Psoas muscle (tissue), 8 donors: ENCODE results near the gene TALDO1. TPM values are rescaled to one million over a fixed set of nuclear protein-coding genes. Genes with fewer than 3 reads are reported as not detected.

Experiments
- ATAC-seq, 4 donors: fragments of 200-7000 bp; cut with Tn5 transposase; one replicate each; pipeline ENCODE4 v1.9.1; 2020; ENCODE audit warnings: moderate library complexity in 3 of 4, mild to moderate bottlenecking in 2 of 4
- DNase-seq, 2 donors: peaks; one replicate each; pipeline ENCODE4 v3.0.0-alpha.2; 2020
- H3K27ac ChIP-seq: fragments of 200-600 bp; one replicate; pipeline ENCODE4 v1.8.0; 2022
- H3K27me3 ChIP-seq, 3 donors: fragments of 200-600 bp in 1 of 3; one replicate each; pipeline versions ENCODE4 v1.6.1 to v1.8.0; 2013 to 2022; ENCODE audit warnings: low read length in 2 of 3, mild to moderate bottlenecking in 2 of 3, moderate library complexity in 1 of 3; ENCODE audit not compliant: insufficient read depth in 3 of 3
- H3K36me3 ChIP-seq, 2 donors: fragments of 200-600 bp in 1 of 2; one replicate each; pipeline versions ENCODE4 v1.6.1 to v1.8.0; 2013 to 2022; ENCODE audit warnings: low read depth in 1 of 2, mild to moderate bottlenecking in 1 of 2, moderate library complexity in 1 of 2; ENCODE audit not compliant: insufficient read depth in 1 of 2
- H3K4me1 ChIP-seq: fragments of 200-600 bp; one replicate; pipeline ENCODE4 v1.8.0; 2022
- H3K4me3 ChIP-seq: fragments of 200-600 bp; one replicate; pipeline ENCODE4 v1.8.0; 2022; ENCODE audit warnings: mild to moderate bottlenecking
- H3K9me3 ChIP-seq: fragments of 200-600 bp; one replicate; pipeline ENCODE4 v1.8.0; 2022
- CTCF ChIP-seq: fragments of 200-600 bp; IDR thresholded peaks from one replicate; pipeline ENCODE4 v1.8.0; 2022; ENCODE audit warnings: antibody characterized with exemption
- WGBS, 3 donors: extraction: QIAGEN DNeasy Blood & Tissue Kit; methylation state at CpG; one replicate each; pipeline versions ENCODE4 v1.1.6 to v1.1.7; 2013; 5-methylcytosine and 5-hydroxymethylcytosine counted together
- intact Hi-C, 2 donors: fragments of 100-400 bp; cut with DNase I; formaldehyde crosslinking; loops; one replicate each; pipeline versions ENCODE4 v1.11.0 to v1.14.2; 2022
- polyA plus RNA-seq, 3 donors: library from polyadenylated mRNA; stranded (reverse); fragments of 200-250 nt; gene quantifications; one replicate each; pipeline ENCODE4 v1.2.3, GENCODE V29; 2013
- total RNA-seq, 4 donors: library from RNA; stranded (reverse); fragmentation: NEBNext Ultra II Directional in 2 of 4; extraction: Animal tissue kit (Norgen Biotek cat#: 25700) in 2 of 4; gene quantifications; one replicate each; pipeline versions ENCODE4 v1.2.1 to v1.2.4, GENCODE V29; 2021 to 2023
- donor health status: healthy with polysubstance abuse.
- donor health status: DM: no; HTN: no; CAD: no; lungs with moderate emphysema.
- donor health status: Bipolar disorder and iron deficiency.
- donor health status: healthy.
- donor health status: DM: yes; HTN: yes; CAD: no.
- donor health status: DM: no; HTN: no; CAD: no.
- donor health status: DM: no; HTN: no; CAD: no.
- donor health status: DM: yes; HTN: yes; CAD: no.

The TALDO1 gene
- total and polyA plus RNA-seq, 7 donors, result 58.7 to 140 (median 77.7) TPM

DNA sequence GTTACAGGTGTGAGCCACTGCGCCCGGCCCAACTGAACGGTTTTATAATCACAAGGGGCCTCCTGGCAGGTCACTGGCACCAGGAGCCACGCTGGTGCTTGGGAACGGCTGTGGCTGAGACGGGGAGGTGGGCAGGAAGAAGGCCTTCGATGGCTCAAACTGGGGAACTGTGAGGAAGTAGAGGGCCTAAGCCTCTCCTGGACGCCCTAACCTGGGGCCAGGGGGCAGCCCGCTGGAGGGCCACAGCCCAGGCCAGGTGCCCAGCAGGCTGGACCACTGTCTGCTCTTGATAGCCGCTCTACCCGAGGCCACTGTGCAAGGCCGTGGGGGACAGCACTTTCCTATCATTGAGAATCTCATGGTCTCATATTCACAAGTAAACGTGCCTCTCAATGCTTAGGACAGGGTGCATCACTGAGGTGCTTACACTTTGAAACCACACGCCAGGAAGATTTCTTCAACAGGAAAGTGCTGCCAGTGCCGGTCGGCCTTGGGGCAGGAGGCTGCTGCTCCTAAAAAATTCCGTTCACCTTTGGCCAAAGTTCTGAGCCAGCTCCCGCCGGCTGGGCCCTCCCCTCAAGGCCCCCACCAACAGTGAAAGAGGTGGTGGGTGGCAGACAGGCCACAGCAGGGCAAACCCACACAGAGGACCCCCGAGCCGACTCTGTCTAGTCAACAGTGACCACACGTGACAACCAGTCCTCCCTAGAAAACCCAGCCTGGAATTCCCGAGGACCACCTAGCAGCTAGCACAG is 22.8 kb downstream of the TALDO1 start:
- no peak for DNase-seq
- no peak overlapping the region for H3K27ac ChIP-seq
- H3K27me3 ChIP-seq, result no peaks in the 10 kb centered on the region
- no peak for ATAC-seq
- no peak overlapping the region for H3K4me3 ChIP-seq
- peaks cover under 1% of the 10 kb centered on the region for H3K4me1 ChIP-seq
- no peaks in the 10 kb centered on the region for H3K9me3 ChIP-seq
- H3K36me3 ChIP-seq, result peaks cover 0 to 90% of the 10 kb centered on the region in 2 donors
- TF ChIP-seq CTCF, result no peak
- whole genome bisulfite sequencing, 3 donors, result 86 to 90% (median 90%) methylated on average over 23 of the region's 23 CpGs
- intact Hi-C loops, result no loop called here

- no peak overlapping the region for H3K4me3 ChIP-seq
- no peak for TF ChIP-seq CTCF
- H3K4me1 ChIP-seq, result peaks cover 9% of the 10 kb centered on the region
- WGBS, 3 donors, result 89 to 92% (median 90%) methylated on average over 32 of the region's 32 CpGs
- H3K9me3 ChIP-seq, result no peaks in the 10 kb centered on the region
- intact Hi-C loops, result no loop called here
- no peak for ATAC-seq
- H3K36me3 ChIP-seq, result peaks cover 0 to 83% of the 10 kb centered on the region in 2 donors
- no peak overlapping the region for H3K27ac ChIP-seq
- DNase-seq, result no peak
- H3K27me3 ChIP-seq, result no peaks in the 10 kb centered on the region
These were observed 23.7 kb downstream of the TALDO1 start for GRCh38 chr11:770642-771616.

- ATAC-seq (no peak), DNase-seq (no peak)
- H3K36me3 ChIP-seq, result peaks cover 0 to 75% of the 10 kb centered on the region in 2 donors
- 79 to 90% (median 82%) methylated on average over 14 to 15 of the region's 15 CpGs for WGBS, 3 donors
- H3K4me3 ChIP-seq, result no peak overlapping the region
- no peaks in the 10 kb centered on the region for H3K9me3 ChIP-seq
- no peak overlapping the region for H3K27ac ChIP-seq
- TF ChIP-seq CTCF, result no peak
- intact Hi-C loops, result no loop called here
- H3K4me1 ChIP-seq, result peaks cover 16% of the 10 kb centered on the region
- H3K27me3 ChIP-seq, result no peaks in the 10 kb centered on the region
These were observed 24.4 kb downstream of the TALDO1 start for GRCh38 chr11:771617-772204.

GRCh38 chr11:772429-773390 is 25.4 kb downstream of the TALDO1 start:
- no peak for TF ChIP-seq CTCF
- ATAC-seq (no peak), DNase-seq (peak in 1 of 2 donors; percentile 31)
- intact Hi-C loops, result no loop called here
- Histone ChIP-seq H3K4me1 (peaks cover 16% of the 10 kb centered on the region), H3K4me3 (no peak overlapping the region), H3K27ac (no peak overlapping the region), H3K36me3 (peaks cover 0 to 65% of the 10 kb centered on the region in 2 donors), H3K9me3 (no peaks in the 10 kb centered on the region), H3K27me3 (no peaks in the 10 kb centered on the region)
- 56 to 70% (median 56%) methylated on average over 34 of the region's 34 CpGs for WGBS, 3 donors
